Heart right ventricle (tissue), 16 donors: ENCODE measurements around the gene VTA1. TPM values are rescaled to one million over a fixed set of nuclear protein-coding genes. Genes with fewer than 3 reads are reported as not detected.

Source experiments
- ATAC-seq, 8 donors: fragments of 200-7000 bp; cut with Tn5 transposase; one replicate each; pipeline ENCODE4 v1.9.1; 2020; ENCODE audit warnings: mild to moderate bottlenecking in 8 of 8, moderate library complexity in 8 of 8, moderate number of reproducible peaks in 1 of 8
- DNase-seq, 2 donors: peaks; one replicate each; pipeline ENCODE4 v3.0.0-alpha.2; 2020
- H3K27ac ChIP-seq, 10 donors: fragments of 200-600 bp; sonication (generic) in 2 of 10; one replicate each; pipeline versions ENCODE4 v1.5.0 to v1.8.0; 2020 to 2022; ENCODE audit warnings: mild to moderate bottlenecking in 3 of 10
- H3K27me3 ChIP-seq, 7 donors: fragments of 200-600 bp; one replicate each; pipeline ENCODE4 v1.8.0; 2021 to 2022; ENCODE audit warnings: mild to moderate bottlenecking in 2 of 7
- H3K36me3 ChIP-seq, 9 donors: fragments of 200-600 bp; sonication (generic) in 1 of 9; one replicate each; pipeline versions ENCODE4 v1.5.0 to v1.8.0; 2020 to 2022; ENCODE audit warnings: mild to moderate bottlenecking in 2 of 9
- H3K4me1 ChIP-seq, 9 donors: fragments of 200-600 bp; sonication (generic) in 1 of 9; one replicate each; pipeline versions ENCODE4 v1.5.0 to v1.8.0; 2020 to 2022; ENCODE audit warnings: mild to moderate bottlenecking in 4 of 9
- H3K4me3 ChIP-seq, 10 donors: fragments of 200-600 bp; sonication (generic) in 2 of 10; one replicate each; pipeline versions ENCODE4 v1.5.0 to v1.8.0; 2020 to 2022; ENCODE audit warnings: mild to moderate bottlenecking in 7 of 10, moderate library complexity in 2 of 10
- H3K9me3 ChIP-seq, 11 donors: fragments of 200-600 bp in 10 of 11; sonication (generic) in 2 of 11; one replicate each; pipeline versions ENCODE4 v1.5.0 to v1.8.0; 2013 to 2022; ENCODE audit warnings: mild to moderate bottlenecking in 2 of 11, control low read depth in 1 of 11, moderate library complexity in 1 of 11
- CTCF ChIP-seq, 9 donors: fragments of 200-600 bp; sonication (generic) in 2 of 9; IDR thresholded peaks; one replicate each; pipeline versions ENCODE4 v1.5.0 to v1.8.0; 2021 to 2022; ENCODE audit warnings: antibody characterized with exemption in 9 of 9, mild to moderate bottlenecking in 5 of 9, moderate library complexity in 1 of 9
- WGBS, 2 donors: extraction: QIAGEN DNeasy Blood & Tissue Kit; methylation state at CpG; one replicate each; pipeline ENCODE4 v1.1.7; 2013; ENCODE audit warnings: inconsistent platforms in 1 of 2; 5-methylcytosine and 5-hydroxymethylcytosine counted together
- intact Hi-C, 10 donors: fragments of 100-400 bp; cut with DNase I; formaldehyde crosslinking; loops; one replicate each; pipeline versions ENCODE4 v1.11.1 to v1.14.2; 2022
- polyA plus RNA-seq, 2 donors: library from polyadenylated mRNA; stranded (reverse); fragments of 200-250 nt; gene quantifications; one replicate each; pipeline ENCODE4 v1.2.3, GENCODE V29; 2013
- total RNA-seq, 10 donors: library from RNA; stranded (reverse); fragmentation: NEBNext Ultra II Directional in 3 of 10; extraction: Animal tissue kit (Norgen Biotek cat#: 25700) in 3 of 10; gene quantifications; one replicate each; pipeline versions ENCODE4 v1.2.1 to v1.2.4, GENCODE V29; 2021 to 2023
- donor health status: Arrhythmogenic right ventricular cardiomyopathy.
- donor health status: ischemic (EF 13 %, LVEDD 7.1; RV severe dilation, severe dysfunction).
- donor health status: healthy with polysubstance abuse.
- donor health status: DM: no; HTN: yes; CAD: no.
- donor health status: DM: no; HTN: no; CAD: no.
- donor health status: ischemic (EF 25% LVEDD 6.9; RV normal size, moderate dysfunction).
- donor health status: ischemic (EF 25% LVEDD 5.7; RV mildly dilated, moderate dysfunction).
- donor health status: healthy.
- donor health status: DM: yes; HTN: yes; CAD: no.
- donor health status: Ischemic cardiomyopathy.
- donor health status: ischemic (EF 35%, LVEDD 5.7; RV mildly dilated, moderate dysfunction).
- donor health status: nonischemic (EF 11% LVEDD 7.7; RV severe dilation, severe dysfunction).
- donor health status: DM: yes; HTN: yes; CAD: no.
- donor health status: PGD.
- donor health status: ischemic (EF 29% LVEDD 5.4; RV normal size, mild dysfunction).
- donor health status: nonischemic (EF 23%, LVEDD 6.1; RV moderate dilation, normal function).

VTA1 gene
- total and polyA plus RNA-seq, 12 donors, result 10.5 to 42.6 (median 37.3) TPM

GRCh38 chr6:142260748-142261147, 113.7 kb downstream of the VTA1 start:
- Histone ChIP-seq H3K4me1 (peaks cover 0 to 6% (median 0%) of the 10 kb centered on the region in 9 donors), H3K36me3 (no peaks in the 10 kb centered on the region), H3K27ac (no peak overlapping the region), H3K9me3 (peaks cover 0 to 7% (median 0%) of the 10 kb centered on the region in 11 donors), H3K27me3 (no peaks in the 10 kb centered on the region), H3K4me3 (no peak overlapping the region)
- WGBS, 2 donors, result 81 to 82% methylated on average over 3 of the region's 3 CpGs
- intact Hi-C loops, result no loop called here
- ATAC-seq (no peak), DNase-seq (no peak)
- TF ChIP-seq CTCF (IDR thresholded peaks at IDR 0.05), result no peak

DNA sequence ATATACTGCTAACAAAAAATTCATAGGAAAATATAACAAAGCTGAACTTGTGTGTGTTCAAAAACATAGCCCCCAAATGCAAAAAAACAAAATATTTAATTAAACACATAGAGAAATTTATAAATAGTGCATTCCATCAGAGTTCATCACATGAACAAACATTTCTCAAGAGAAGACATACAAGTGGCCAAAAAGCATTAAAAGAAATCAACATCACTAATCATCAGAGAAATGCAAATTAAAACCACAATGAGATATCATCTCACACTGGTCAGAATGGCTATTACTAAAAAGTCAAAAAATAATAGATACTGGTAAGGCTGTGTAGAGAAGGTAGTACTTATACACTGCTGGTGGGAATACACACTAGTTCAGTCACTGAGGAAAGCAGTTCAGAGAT, 115.2 kb downstream of the VTA1 start:
- intact Hi-C loops, result no loop called here
- Histone ChIP-seq H3K9me3 (peaks cover 0 to 7% (median 0%) of the 10 kb centered on the region in 11 donors), H3K27me3 (no peaks in the 10 kb centered on the region), H3K4me1 (no peaks in the 10 kb centered on the region), H3K4me3 (no peak overlapping the region), H3K36me3 (no peaks in the 10 kb centered on the region), H3K27ac (no peak overlapping the region)
- DNase-seq (no peak), ATAC-seq (no peak)
- TF ChIP-seq CTCF (IDR thresholded peaks at IDR 0.05), result no peak

DNA sequence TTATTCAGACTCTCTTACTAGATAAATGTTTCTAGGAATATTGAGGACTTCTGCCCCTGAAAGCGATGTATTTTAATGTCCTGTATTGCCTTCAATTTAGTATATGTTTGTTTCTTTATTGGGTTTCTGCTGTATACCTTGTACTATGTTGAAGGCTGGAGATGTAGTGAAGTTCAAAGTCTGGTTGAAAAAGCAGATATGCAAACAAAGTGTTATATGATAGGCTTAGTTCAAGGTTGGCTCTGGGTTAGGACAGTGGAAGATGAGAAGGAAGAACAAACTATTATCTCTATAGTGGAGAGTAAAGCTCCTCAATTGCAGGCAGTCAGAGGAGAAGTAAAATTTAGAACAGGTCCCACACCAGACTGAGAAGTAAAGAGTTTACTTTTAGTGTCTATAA, 118.4 kb downstream of the VTA1 start:
- no peak for TF ChIP-seq CTCF (IDR thresholded peaks at IDR 0.05)
- Histone ChIP-seq H3K27ac (no peak overlapping the region), H3K4me3 (no peak overlapping the region), H3K27me3 (no peaks in the 10 kb centered on the region), H3K36me3 (no peaks in the 10 kb centered on the region), H3K9me3 (peaks cover 0 to 7% (median 0%) of the 10 kb centered on the region in 11 donors), H3K4me1 (no peaks in the 10 kb centered on the region)
- ATAC-seq (no peak), DNase-seq (no peak)
- intact Hi-C loops, result no loop called here
- 98 to 99% methylated on average over 1 of the region's 1 CpG for WGBS, 2 donors

DNA sequence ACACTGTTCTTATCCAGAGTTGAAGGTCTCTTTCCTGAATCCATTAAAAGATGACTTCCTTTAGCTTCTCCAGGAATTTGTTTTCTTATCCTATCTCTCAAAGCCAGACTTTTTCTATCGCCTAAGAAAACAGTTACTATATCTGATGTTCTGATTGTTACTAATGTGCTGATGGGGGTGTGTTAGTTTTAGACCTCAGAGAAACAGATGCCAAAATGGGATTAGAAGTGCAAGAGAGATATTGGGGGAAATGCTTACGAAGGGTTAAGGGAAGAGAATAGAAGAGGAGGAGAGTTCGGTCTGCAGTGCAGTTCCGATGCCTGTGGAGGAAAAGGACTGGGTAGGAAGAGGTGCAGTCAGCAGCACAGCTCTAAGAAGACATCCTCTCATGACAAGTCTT, 119.0 kb downstream of the VTA1 start:
- no peaks in the 10 kb centered on the region for H3K4me1 ChIP-seq
- DNase-seq, result no peak
- no peak for TF ChIP-seq CTCF (IDR thresholded peaks at IDR 0.05)
- intact Hi-C loops, result no loop called here
- WGBS, 2 donors, result 57% methylated on average over 4 of the region's 4 CpGs
- H3K27ac ChIP-seq, result no peak overlapping the region
- peaks cover 0 to 7% (median 0%) of the 10 kb centered on the region in 11 donors for H3K9me3 ChIP-seq
- H3K36me3 ChIP-seq, result no peaks in the 10 kb centered on the region
- no peak for ATAC-seq
- H3K4me3 ChIP-seq, result no peak overlapping the region
- H3K27me3 ChIP-seq, result no peaks in the 10 kb centered on the region
